GM12872 (cell line): ENCODE results near the gene ERGIC1.

Experiments used
- TF ChIP-seq, protein P1 (sequence below): IDR thresholded peaks from 3 replicates; pipeline ENCODE4 v1.5.1; 2011; ENCODE audit warnings: low read depth, mild to moderate bottlenecking, low read length, moderate library complexity; ENCODE audit not compliant: insufficient read depth

ERGIC1 gene

DNA sequence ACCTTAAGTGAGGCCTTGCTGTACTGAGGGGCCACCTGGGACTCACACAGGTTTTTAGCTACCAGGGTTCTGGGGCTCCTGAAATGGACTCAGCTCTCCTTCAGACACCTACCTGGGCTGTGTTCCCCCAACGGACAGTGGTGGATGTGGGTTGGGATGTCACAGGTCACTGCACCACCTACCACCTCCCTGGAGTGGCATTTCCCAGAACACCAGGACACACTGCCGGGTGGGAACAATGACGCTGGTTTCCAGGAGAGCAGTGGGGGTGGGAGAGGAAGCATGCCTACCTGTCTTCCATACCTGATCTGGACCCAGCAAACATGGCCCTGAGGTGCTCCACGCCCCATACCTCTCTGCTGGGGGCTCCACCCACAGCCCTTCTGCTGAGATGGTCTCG lies 20.9 kb downstream of the ERGIC1 start:
- TF ChIP-seq, protein P1, sequence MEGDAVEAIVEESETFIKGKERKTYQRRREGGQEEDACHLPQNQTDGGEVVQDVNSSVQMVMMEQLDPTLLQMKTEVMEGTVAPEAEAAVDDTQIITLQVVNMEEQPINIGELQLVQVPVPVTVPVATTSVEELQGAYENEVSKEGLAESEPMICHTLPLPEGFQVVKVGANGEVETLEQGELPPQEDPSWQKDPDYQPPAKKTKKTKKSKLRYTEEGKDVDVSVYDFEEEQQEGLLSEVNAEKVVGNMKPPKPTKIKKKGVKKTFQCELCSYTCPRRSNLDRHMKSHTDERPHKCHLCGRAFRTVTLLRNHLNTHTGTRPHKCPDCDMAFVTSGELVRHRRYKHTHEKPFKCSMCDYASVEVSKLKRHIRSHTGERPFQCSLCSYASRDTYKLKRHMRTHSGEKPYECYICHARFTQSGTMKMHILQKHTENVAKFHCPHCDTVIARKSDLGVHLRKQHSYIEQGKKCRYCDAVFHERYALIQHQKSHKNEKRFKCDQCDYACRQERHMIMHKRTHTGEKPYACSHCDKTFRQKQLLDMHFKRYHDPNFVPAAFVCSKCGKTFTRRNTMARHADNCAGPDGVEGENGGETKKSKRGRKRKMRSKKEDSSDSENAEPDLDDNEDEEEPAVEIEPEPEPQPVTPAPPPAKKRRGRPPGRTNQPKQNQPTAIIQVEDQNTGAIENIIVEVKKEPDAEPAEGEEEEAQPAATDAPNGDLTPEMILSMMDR: no peak

DNA sequence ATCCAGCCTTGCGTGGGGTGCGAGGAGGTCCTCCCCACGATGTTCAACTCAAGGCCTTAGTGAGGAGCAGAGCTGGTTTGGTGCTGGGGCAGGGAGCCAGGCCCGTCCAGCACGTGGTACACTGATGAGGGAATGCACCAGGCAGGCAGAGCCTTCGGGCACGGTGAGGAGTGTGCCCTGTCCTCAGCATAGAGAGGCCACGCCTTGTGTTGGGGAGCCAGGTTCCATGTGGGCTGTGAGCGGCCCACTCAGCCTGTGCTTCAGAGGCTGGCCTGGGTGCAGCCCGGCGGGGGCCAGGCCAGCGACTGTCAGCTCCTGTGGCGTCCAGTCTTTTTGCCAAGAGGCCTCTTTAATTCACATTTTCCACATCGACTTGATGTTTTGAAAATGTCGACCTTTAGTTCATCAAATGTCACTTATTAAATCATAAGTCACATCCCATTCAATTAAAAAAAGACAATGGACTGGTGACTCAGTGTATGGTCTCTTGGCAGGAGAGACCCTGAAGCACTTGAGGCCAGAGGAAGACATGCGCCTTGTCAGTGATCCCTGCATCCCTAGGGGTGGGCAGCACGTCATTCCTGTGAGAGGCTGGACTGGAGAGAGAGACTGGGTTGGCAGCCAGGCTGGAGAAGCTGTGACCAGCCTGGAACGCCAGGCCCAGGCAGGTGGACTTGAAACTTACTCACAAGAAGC lies 21.7 kb downstream of the ERGIC1 start:
- TF ChIP-seq, protein P1: no peak

DNA sequence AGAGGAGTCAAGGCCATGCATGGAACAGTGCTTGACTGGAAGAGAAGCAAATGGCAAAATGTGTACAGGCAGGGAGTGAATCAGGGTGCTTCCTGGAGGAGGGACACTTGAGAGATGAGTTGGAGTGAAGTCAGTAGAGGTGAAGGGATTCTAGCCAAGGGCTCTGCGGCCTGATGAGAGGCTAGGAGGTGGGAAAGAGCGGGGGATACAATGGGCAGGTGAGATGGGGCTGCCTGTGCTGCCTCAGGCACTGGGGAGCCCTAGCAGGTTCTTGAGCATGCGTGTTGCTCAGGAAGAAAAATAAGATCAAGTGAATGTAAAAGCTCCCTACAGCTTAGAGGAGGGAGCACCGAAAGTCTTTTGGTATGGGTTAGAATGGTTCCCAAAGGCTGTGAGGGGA lies 22.3 kb downstream of the ERGIC1 start:
- TF ChIP-seq, protein P1: no peak

DNA sequence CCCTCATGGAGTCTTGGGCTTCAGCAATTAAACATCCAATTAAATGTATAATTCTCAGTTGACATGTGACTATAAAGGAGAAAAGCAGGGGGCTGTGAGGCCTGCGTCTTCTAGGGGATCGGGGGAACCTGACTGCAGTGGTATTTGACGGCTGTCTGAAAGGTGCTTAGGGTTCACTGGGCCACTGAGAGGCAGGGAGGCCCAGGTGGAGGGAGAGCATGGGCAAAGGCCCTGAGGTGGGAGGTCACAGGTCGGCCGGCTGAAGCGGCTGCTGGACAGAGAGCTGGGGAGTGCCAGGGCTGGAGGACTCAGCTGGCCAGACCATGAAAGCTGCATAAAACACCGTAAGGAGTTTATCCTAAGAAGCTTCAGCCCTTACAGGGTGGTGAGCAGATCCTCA lies 23.9 kb downstream of the ERGIC1 start:
- TF ChIP-seq, protein P1: no peak

DNA sequence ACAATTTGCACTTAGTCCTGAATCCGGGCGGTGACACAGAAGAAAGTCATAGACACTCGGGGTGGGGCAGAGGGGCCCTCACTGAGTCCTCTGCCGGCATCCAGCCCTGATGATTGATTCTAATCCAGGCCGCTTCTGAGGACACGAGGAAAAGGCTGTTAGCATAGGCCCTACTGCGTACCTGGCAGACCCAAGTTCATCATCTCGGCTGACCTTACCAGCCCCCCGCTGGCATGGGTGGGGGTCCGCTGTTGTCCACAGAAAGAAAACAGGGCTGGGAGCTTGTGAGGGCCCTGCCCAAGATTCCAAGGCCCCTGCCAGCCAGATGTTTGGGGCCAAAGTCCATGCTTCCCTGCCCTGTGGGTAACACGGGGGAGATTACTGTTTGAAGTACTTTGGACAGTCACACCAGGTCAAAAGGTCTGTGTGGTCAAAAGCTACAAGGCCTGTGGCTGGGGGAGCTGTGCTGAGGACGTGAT lies 24.5 kb downstream of the ERGIC1 start:
- TF ChIP-seq, protein P1: no peak

DNA sequence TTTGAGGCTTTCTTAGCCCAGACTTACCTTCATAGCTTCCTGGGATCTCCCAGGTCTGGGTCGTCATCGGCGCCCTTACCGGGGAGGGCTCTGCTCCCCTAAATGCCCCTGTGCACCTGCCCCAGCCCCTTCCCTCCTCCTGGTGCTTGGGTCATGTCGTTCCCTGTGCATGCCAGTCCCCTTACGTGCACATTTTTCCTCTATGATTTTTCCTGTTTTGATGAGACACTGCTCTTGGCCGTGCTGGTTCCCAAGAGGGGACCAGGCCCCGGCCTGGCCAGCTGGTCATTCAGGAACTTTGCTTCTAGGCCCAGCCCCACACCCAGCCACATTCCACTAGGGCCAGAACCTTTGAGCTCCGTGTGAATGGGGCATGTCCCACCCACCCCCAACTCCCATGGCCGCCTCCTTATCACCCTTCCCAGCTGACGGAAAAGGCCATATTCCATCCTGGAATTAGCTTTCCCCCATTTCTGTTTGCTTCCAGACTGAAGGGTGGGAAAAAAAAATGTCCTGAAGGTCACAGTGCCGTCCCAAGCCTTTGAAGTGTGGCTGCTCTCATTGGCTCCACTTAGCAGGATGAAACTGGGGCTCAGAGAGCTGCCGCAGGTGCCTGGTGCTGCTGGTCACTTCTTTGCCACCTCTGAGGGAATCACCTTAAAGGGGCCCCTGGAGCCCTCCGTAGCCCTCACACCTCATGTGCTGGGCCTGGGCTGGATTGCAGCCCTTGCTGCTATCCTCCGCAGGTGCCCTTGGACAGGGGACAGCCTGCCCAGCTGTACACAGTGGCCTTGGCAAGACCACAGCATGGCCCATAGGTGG lies 25.1 kb downstream of the ERGIC1 start:
- TF ChIP-seq, protein P1: no peak

DNA sequence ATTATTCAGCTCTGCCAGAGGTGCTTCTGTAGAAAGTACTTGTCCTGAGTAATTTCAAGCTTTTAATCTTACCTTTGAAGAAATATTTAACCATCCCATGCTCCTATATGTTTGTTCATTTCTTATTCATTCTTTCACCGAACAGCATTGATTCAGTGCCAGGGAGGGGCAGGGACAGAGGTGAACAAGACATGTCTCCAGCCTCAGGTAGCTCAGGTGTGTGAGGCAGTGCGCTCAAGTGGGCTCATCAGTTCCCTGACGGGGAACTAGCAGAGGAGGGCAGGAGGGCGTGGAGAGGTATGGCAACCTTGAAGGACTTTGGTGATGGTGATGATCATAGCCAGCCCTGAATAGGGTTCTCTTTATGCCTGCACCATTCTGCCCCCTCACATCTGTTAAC lies 25.9 kb downstream of the ERGIC1 start:
- TF ChIP-seq, protein P1: no peak
